Measurements from ENCODE around the gene OR9Q1. TPM values are rescaled to one million over a fixed set of nuclear protein-coding genes. Genes with fewer than 3 reads are reported as not detected.

The OR9Q1 gene
- total and polyA plus RNA-seq, 2 experiments from 2014 or later = not detected

- peaks cover 21% of the 10 kb centered on the region for H3K9me3 Mint-ChIP-seq
- H3F3A ChIP-seq (replicated peaks; ENCODE audit: low read depth) = no peaks in the 10 kb centered on the region
- H2AFZ ChIP-seq = no peak overlapping the region
- H3K4me1 Mint-ChIP-seq = no peaks in the 10 kb centered on the region
- no peaks in the 10 kb centered on the region for H4K20me1 ChIP-seq (replicated peaks; ENCODE audit: insufficient read depth)
- H3K79me2 ChIP-seq (replicated peaks; ENCODE audit: insufficient read depth) = no peaks in the 10 kb centered on the region
- no peak overlapping the region for H3K4me3 Mint-ChIP-seq
- no peak overlapping the region for H3K27ac Mint-ChIP-seq
- DNase-seq (ENCODE audit: low spot score) = no peak
- no peak overlapping the region for H3K27ac ChIP-seq (ENCODE audit: low read depth)
- H3K27me3 ChIP-seq (ENCODE audit: insufficient read depth) = no peaks in the 10 kb centered on the region
- H3K27me3 Mint-ChIP-seq (ENCODE audit: insufficient read depth, low read depth, poor library complexity) = peaks cover 10% of the 10 kb centered on the region
- TF ChIP-seq NANOG (IDR thresholded peaks at IDR 0.05; ENCODE audit: borderline replicate concordance) (no peak), REST (IDR thresholded peaks at IDR 0.05; ENCODE audit: unreplicated experiment) (no peak), EZH2phosphoT487 (IDR thresholded peaks at IDR 0.05; ENCODE audit: unreplicated experiment) (no peak), ZNF462 (CRISPR knock-in tag; IDR thresholded peaks at IDR 0.05) (no peak), ZNF114 (CRISPR knock-in tag; IDR thresholded peaks at IDR 0.05) (no peak), ZNF331 (CRISPR knock-in tag; IDR thresholded peaks at IDR 0.05; ENCODE audit: low read depth) (no peak), EZH2 (IDR thresholded peaks at IDR 0.05; ENCODE audit: low read depth, unreplicated experiment) (no peak), STAT1 (IDR thresholded peaks at IDR 0.05; ENCODE audit: unreplicated experiment) (no peak), CREB1 (CRISPR knock-in tag; IDR thresholded peaks at IDR 0.05; ENCODE audit: low read depth) (no peak)
- H3K36me3 ChIP-seq (ENCODE audit: insufficient read depth) = no peaks in the 10 kb centered on the region
- no peaks in the 10 kb centered on the region for H3K4me1 ChIP-seq (ENCODE audit: insufficient read depth)
- peaks cover 5% of the 10 kb centered on the region; the same call in 1 of the 3 replicates for H3K36me3 Mint-ChIP-seq (ENCODE audit: low read depth)
- no peak overlapping the region for H3K4me2 ChIP-seq
- H3K4me3 ChIP-seq = no peak overlapping the region
- peaks cover 7% of the 10 kb centered on the region for H3K9me2 ChIP-seq (ENCODE audit: insufficient read depth)
- ATAC-seq = no peak
Observed at GRCh38 chr11:58039589-58039988, 15.9 kb downstream of the OR9Q1 start.

Measured in GM23338 (cell line).